DOHH2 (cell line): ENCODE measurements around the gene RAD51C.
A peak's percentile ranks its signal among the peaks of the same experiment; 100 is the strongest.
"Not testable (repeated sequence)": the region's sequence is repeated elsewhere in the genome, so short reads cannot be mapped to it uniquely, and the experiment has no call there.

Experiments
- H3F3A ChIP-seq: fragments of 200-600 bp; sonication (generic), shearing (Covaris generic); 2 replicates; pipeline ENCODE4 v1.6.0; 2016; ENCODE audit warnings: antibody characterized with exemption, mild to moderate bottlenecking; ENCODE audit not compliant: control insufficient read depth, insufficient read depth
- H3K27ac ChIP-seq: fragments of 200-600 bp; sonication (generic); 2 replicates; pipeline ENCODE4 v1.5.1; 2014; ENCODE audit warnings: low read depth, mild to moderate bottlenecking, low read length, moderate library complexity
- H3K27me3 ChIP-seq: fragments of 200-600 bp; sonication (generic); 2 replicates; pipeline ENCODE4 v1.6.1; 2014; ENCODE audit warnings: mild to moderate bottlenecking, low read length, mixed read lengths; ENCODE audit not compliant: control insufficient read depth
- H3K36me3 ChIP-seq: fragments of 200-600 bp; sonication (generic); 2 replicates; pipeline ENCODE4 v1.6.1; 2014; ENCODE audit warnings: mild to moderate bottlenecking, low read length, moderate library complexity, mixed read lengths; ENCODE audit not compliant: control insufficient read depth
- H3K4me1 ChIP-seq: fragments of 200-600 bp; sonication (generic); 2 replicates; pipeline ENCODE4 v1.6.1; 2014; ENCODE audit warnings: mild to moderate bottlenecking, low read length, mixed read lengths; ENCODE audit not compliant: control insufficient read depth
- H3K4me2 ChIP-seq: fragments of 200-600 bp; sonication (generic); 2 replicates; pipeline ENCODE4 v1.6.0; 2014; ENCODE audit warnings: mild to moderate bottlenecking, low read length, moderate library complexity
- H3K4me3 ChIP-seq: fragments of 200-600 bp; sonication (generic); 2 replicates; pipeline ENCODE4 v1.5.1; 2014; ENCODE audit warnings: mild to moderate bottlenecking, low read length, mixed read lengths
- H3K79me2 ChIP-seq: fragments of 200-600 bp; sonication (generic); 2 replicates; pipeline ENCODE4 v1.6.1; 2014; ENCODE audit warnings: mild to moderate bottlenecking, low read length, mixed read lengths; ENCODE audit not compliant: control insufficient read depth
- H3K9me2 ChIP-seq: fragments of 200-600 bp; sonication (generic); replicated peaks from 2 replicates; pipeline ENCODE4 v1.6.1; 2014; ENCODE audit warnings: mild to moderate bottlenecking, low read length, mixed read lengths; ENCODE audit not compliant: control insufficient read depth
- H3K9me3 ChIP-seq: fragments of 200-600 bp; sonication (generic); 2 replicates; pipeline ENCODE4 v1.6.1; 2014; ENCODE audit warnings: antibody characterized with exemption, low read length, mixed read lengths; ENCODE audit not compliant: control insufficient read depth, insufficient read depth
- H4K20me1 ChIP-seq: fragments of 200-600 bp; sonication (generic); 2 replicates; pipeline ENCODE4 v1.6.0; 2014; ENCODE audit warnings: low read depth, mild to moderate bottlenecking, antibody characterized with exemption, low read length, moderate library complexity; ENCODE audit not compliant: control insufficient read depth, insufficient read depth
- EZH2phosphoT487 ChIP-seq: fragments of 200-600 bp; sonication (generic); IDR thresholded peaks from 2 replicates; pipeline ENCODE4 v1.6.1; 2017; ENCODE audit warnings: borderline replicate concordance, mild to moderate bottlenecking, antibody characterized with exemption, low read length, moderate library complexity, mixed read lengths
- TF ChIP-seq, protein P1 (sequence below): fragments of 200-600 bp; sonication (generic); IDR thresholded peaks from one replicate; pipeline ENCODE4 v1.5.1; 2014; ENCODE audit warnings: antibody characterized with exemption, mild to moderate bottlenecking, low read depth, low read length; ENCODE audit not compliant: poor library complexity, severe bottlenecking

Gene RAD51C

DNA sequence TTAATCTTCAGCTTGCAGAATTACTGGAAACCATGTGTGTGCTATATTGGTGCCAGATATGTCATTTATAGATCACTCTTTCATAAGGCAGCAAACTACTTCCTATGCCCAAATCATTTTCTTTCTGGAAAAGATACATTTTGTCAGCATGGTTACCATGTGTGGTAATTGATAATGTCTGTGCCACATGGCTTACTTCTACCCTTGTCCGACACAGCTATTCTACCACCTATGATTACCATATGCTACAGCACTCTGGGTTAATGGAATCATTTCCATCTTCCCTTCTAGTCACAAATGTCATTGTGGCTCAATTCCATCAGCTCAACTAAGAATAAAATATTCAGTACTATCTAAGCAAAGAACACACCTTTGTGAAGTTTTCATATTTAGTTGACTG, 55.3 kb downstream of the RAD51C start:
- Histone ChIP-seq H3K4me1 (peaks cover 27% of the 10 kb centered on the region), H4K20me1 (no peaks in the 10 kb centered on the region), H3K9me3 (no peaks in the 10 kb centered on the region), H3K9me2 (no peaks in the 10 kb centered on the region), H3F3A (peaks cover 14% of the 10 kb centered on the region), H3K4me3 (no peak overlapping the region), H3K36me3 (no peaks in the 10 kb centered on the region), H3K27me3 (no peaks in the 10 kb centered on the region), H3K27ac (no peak overlapping the region), H3K79me2 (no peaks in the 10 kb centered on the region), H3K4me2 (no peak overlapping the region)
- TF ChIP-seq EZH2phosphoT487 = no peak
- TF ChIP-seq, protein P1, sequence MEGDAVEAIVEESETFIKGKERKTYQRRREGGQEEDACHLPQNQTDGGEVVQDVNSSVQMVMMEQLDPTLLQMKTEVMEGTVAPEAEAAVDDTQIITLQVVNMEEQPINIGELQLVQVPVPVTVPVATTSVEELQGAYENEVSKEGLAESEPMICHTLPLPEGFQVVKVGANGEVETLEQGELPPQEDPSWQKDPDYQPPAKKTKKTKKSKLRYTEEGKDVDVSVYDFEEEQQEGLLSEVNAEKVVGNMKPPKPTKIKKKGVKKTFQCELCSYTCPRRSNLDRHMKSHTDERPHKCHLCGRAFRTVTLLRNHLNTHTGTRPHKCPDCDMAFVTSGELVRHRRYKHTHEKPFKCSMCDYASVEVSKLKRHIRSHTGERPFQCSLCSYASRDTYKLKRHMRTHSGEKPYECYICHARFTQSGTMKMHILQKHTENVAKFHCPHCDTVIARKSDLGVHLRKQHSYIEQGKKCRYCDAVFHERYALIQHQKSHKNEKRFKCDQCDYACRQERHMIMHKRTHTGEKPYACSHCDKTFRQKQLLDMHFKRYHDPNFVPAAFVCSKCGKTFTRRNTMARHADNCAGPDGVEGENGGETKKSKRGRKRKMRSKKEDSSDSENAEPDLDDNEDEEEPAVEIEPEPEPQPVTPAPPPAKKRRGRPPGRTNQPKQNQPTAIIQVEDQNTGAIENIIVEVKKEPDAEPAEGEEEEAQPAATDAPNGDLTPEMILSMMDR = no peak

DNA sequence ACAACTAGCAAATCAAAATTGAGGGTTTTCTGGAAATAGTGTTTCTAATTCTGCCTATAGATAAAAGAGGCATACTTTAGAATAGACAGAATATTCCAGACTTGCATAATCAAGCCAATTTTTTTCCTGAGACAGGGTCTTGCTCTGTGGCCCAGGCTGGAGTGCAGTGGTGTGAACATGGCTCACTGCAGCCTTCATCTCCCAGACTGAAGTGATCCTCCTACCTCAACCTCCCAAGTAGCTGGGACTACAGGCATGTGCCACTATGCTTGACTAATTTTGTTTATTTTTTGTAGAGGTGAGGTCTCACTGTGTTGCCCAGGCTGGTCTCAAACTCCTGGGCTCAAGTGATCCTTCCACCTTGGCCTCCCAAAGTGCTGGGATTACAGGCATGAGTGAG, 57.2 kb downstream of the RAD51C start:
- not testable (repeated sequence) for H3K9me2 ChIP-seq, H3K4me3 ChIP-seq

DNA sequence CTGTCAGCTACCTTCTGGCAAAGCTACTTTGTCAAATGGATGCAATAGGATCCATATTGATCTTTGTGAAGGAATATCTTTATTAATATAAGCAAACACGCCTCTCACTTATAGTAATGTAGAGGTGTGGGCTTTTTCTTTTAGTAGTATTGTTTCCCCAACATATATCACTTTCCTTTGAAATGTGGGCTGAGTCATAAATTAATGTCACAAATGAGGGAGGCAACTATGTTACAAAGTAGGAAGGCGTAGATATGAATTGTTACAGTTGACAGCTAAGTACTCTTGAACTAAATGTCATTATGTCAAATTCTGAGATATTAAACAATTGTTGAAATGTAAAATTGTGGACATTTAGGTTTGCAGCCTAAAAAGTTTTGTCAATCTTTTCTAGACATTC, 60.6 kb downstream of the RAD51C start:
- Histone ChIP-seq H3K4me3 (no peak overlapping the region), H3K27ac (no peak overlapping the region), H3K27me3 (no peaks in the 10 kb centered on the region), H3K79me2 (peaks cover 23% of the 10 kb centered on the region), H3K9me2 (no peaks in the 10 kb centered on the region), H4K20me1 (no peaks in the 10 kb centered on the region), H3K4me1 (peaks cover 29% of the 10 kb centered on the region), H3K36me3 (peaks cover 21% of the 10 kb centered on the region), H3K4me2 (no peak overlapping the region), H3K9me3 (no peaks in the 10 kb centered on the region), H3F3A (peaks cover 14% of the 10 kb centered on the region)
- TF ChIP-seq, protein P1 = no peak
- TF ChIP-seq EZH2phosphoT487 = no peak

More for the DNA sequence above, 57.2 kb downstream of the RAD51C start:
- H3K36me3 ChIP-seq, H3K27ac ChIP-seq, H3K79me2 ChIP-seq, H3K27me3 ChIP-seq, H3K9me3 ChIP-seq, H3K4me2 ChIP-seq, H3F3A ChIP-seq, H4K20me1 ChIP-seq: not testable (repeated sequence)
- H3K4me1 ChIP-seq = peaks cover 22% of the 10 kb centered on the region

DNA sequence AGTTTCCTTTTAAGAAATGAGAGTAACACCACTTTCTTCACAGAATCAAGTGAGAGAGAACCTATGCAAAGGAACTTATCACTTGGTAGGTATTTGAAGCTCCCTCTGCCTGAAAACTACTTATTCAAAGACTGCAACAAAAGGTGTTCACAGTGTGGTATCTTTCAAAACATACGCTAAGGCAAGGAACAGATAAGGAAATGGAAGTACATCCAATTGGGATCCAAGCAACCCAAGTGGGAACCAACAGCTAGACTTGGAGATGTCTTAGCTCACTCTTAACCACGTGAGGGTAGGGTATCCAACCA, 62.8 kb downstream of the RAD51C start:
- Histone ChIP-seq H3K4me1 (peaks cover 32% of the 10 kb centered on the region), H3K36me3 (peaks cover 36% of the 10 kb centered on the region), H3K4me3 (peak overlapping the region; percentile 85), H3K9me3 (no peaks in the 10 kb centered on the region), H3K4me2 (peak overlapping the region; percentile 66), H4K20me1 (peaks cover 4% of the 10 kb centered on the region; the same call in 1 of the 2 replicates), H3K9me2 (no peaks in the 10 kb centered on the region), H3K27me3 (no peaks in the 10 kb centered on the region), H3K27ac (no peak overlapping the region), H3K79me2 (peaks cover 45% of the 10 kb centered on the region), H3F3A (peaks cover 14% of the 10 kb centered on the region)
- TF ChIP-seq EZH2phosphoT487 = no peak
- TF ChIP-seq, protein P1 = no peak
